BLaER1 (cell line): ENCODE measurements around the gene SLC2A9.

Experiments used
- H3K27ac ChIP-seq: shearing (Covaris generic); formaldehyde crosslinking; 2 replicates; pipeline ENCODE4 v1.8.1; 2022
- H3K27me3 ChIP-seq: shearing (Covaris generic); formaldehyde crosslinking; 2 replicates; pipeline ENCODE4 v1.8.1; 2022
- H3K36me3 ChIP-seq: shearing (Covaris generic); formaldehyde crosslinking; 2 replicates; pipeline ENCODE4 v1.8.1; 2022
- H3K4me1 ChIP-seq: shearing (Covaris generic); formaldehyde crosslinking; 2 replicates; pipeline ENCODE4 v1.8.1; 2022
- H3K4me2 ChIP-seq: shearing (Covaris generic); formaldehyde crosslinking; 2 replicates; pipeline ENCODE4 v1.8.1; 2022
- H3K4me3 ChIP-seq: shearing (Covaris generic); formaldehyde crosslinking; 2 replicates; pipeline ENCODE4 v1.8.1; 2022
- H3K9ac ChIP-seq: shearing (Covaris generic); formaldehyde crosslinking; 2 replicates; pipeline ENCODE4 v1.8.1; 2022
- H3K9me3 ChIP-seq: shearing (Covaris generic); formaldehyde crosslinking; 2 replicates; pipeline ENCODE4 v1.8.1; 2022
- H4K20me1 ChIP-seq: shearing (Covaris generic); formaldehyde crosslinking; 2 replicates; pipeline ENCODE4 v1.8.1; 2022
- Cebpa-rat ChIP-seq: shearing (Covaris generic); IDR thresholded peaks from 2 replicates; pipeline ENCODE4 v1.8.1; 2022

The SLC2A9 gene

DNA sequence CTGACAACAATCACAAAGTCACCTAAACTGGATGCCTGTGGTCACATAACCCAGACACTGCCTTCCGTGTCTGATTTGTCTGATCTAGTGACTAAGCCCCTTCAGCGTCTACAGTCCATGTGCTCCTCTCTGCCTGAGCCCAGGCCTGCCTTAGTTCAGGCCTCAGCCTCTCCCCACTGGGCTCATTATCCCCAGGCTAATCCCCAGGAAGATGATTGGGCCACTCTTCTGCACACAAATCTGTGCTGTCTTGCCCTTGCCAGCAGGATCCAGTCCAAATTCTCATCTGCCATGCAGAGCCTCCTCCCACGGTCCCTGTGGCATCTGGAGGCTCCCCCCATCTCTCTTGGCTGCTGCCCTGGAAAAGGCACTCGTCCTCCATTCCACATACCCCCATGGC is 96.5 kb downstream of the SLC2A9 start:
- no peak overlapping the region for H3K4me2 ChIP-seq
- no peak for TF ChIP-seq Cebpa-rat
- no peaks in the 10 kb centered on the region for H3K36me3 ChIP-seq
- no peaks in the 10 kb centered on the region for H3K4me1 ChIP-seq
- H3K9me3 ChIP-seq, result no peaks in the 10 kb centered on the region
- H3K27me3 ChIP-seq, result no peaks in the 10 kb centered on the region
- H4K20me1 ChIP-seq, result no peaks in the 10 kb centered on the region
- H3K27ac ChIP-seq, result no peak overlapping the region
- H3K4me3 ChIP-seq, result no peak overlapping the region
- H3K9ac ChIP-seq, result no peak overlapping the region

GRCh38 chr4:9923195-9923812 is 98.0 kb downstream of the SLC2A9 start:
- Histone ChIP-seq H3K4me2 (no peak overlapping the region), H3K9me3 (no peaks in the 10 kb centered on the region), H3K36me3 (no peaks in the 10 kb centered on the region), H3K9ac (no peak overlapping the region), H4K20me1 (no peaks in the 10 kb centered on the region), H3K4me3 (no peak overlapping the region), H3K4me1 (no peaks in the 10 kb centered on the region), H3K27ac (no peak overlapping the region), H3K27me3 (no peaks in the 10 kb centered on the region)
- no peak for TF ChIP-seq Cebpa-rat

DNA sequence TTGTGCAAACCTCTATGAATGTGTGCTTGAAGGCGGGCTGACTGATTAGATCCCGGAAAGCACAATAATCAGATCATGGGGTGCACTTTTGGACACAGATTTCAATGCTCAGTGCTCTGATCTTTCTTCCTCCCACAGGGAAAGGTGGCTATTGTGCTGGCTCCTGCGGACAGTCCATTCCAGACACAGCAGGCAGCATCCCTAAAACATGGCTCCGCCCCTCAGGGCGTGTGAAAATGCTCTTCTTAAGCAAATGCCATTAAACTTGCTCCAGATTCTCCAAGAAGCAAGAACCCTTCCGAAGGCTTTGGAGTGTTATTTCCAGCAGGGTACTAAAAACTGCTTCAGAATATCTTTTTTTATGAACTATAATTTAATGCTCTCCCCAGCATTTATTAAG is 100.0 kb downstream of the SLC2A9 start:
- Histone ChIP-seq H3K9me3 (no peaks in the 10 kb centered on the region), H3K27me3 (no peaks in the 10 kb centered on the region), H3K36me3 (no peaks in the 10 kb centered on the region), H3K4me1 (peaks cover 9% of the 10 kb centered on the region), H4K20me1 (no peaks in the 10 kb centered on the region), H3K9ac (no peak overlapping the region), H3K4me2 (no peak overlapping the region), H3K27ac (no peak overlapping the region), H3K4me3 (no peak overlapping the region)
- TF ChIP-seq Cebpa-rat, result no peak

DNA sequence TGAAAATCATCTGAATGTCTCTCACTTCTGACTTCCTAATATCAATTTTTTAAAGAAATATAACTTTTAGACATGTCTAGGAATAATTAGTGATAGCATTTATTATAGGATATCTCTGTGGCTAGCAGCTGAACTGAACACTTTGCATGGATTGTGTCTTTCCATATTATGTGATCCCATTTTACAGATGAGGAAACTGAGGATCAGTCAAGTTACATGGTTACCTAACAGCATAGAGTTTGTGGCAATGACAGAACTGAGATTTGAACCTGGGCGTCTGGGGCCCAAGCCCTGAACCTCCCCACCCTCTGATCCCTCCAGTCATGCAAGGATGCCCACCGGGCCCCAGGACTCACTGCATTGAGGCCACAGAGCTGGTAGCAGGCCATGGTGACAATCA is 101.3 kb downstream of the SLC2A9 start:
- H3K9ac ChIP-seq, result no peak overlapping the region
- no peak overlapping the region for H3K4me3 ChIP-seq
- no peaks in the 10 kb centered on the region for H4K20me1 ChIP-seq
- no peaks in the 10 kb centered on the region for H3K36me3 ChIP-seq
- H3K4me1 ChIP-seq, result peaks cover 9% of the 10 kb centered on the region
- no peak for TF ChIP-seq Cebpa-rat
- no peak overlapping the region for H3K4me2 ChIP-seq
- H3K9me3 ChIP-seq, result no peaks in the 10 kb centered on the region
- H3K27me3 ChIP-seq, result no peaks in the 10 kb centered on the region
- H3K27ac ChIP-seq, result no peak overlapping the region

- Histone ChIP-seq H3K27ac (no peak overlapping the region), H3K9ac (no peak overlapping the region), H3K27me3 (no peaks in the 10 kb centered on the region), H3K4me3 (no peak overlapping the region), H3K4me1 (peaks cover 9% of the 10 kb centered on the region), H3K9me3 (no peaks in the 10 kb centered on the region), H3K4me2 (no peak overlapping the region), H3K36me3 (no peaks in the 10 kb centered on the region), H4K20me1 (no peaks in the 10 kb centered on the region)
- TF ChIP-seq Cebpa-rat, result no peak
Measured at GRCh38 chr4:9919047-9919446, 102.2 kb downstream of the SLC2A9 start.

DNA sequence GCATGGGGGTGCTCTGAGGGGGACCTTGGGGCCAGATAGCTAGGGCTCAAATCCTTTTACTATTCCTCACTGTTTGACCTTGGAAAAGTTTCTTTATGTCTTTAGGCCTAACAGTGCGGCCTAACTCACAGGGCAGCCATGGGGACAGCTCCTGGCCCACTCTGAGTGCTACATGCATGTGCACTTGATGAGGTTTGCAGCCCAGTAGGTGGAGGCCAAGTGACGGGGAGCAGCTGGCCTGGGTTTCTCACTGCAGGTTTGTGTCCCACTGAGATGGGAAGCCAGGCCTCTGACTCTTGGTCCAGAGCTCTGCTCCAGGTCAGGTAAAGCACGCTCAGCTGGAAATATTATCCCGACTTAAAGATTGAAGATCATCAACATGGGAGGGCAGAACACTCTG is 102.8 kb downstream of the SLC2A9 start:
- Histone ChIP-seq H3K36me3 (no peaks in the 10 kb centered on the region), H3K4me3 (no peak overlapping the region), H3K27ac (no peak overlapping the region), H4K20me1 (no peaks in the 10 kb centered on the region), H3K4me2 (no peak overlapping the region), H3K9ac (no peak overlapping the region), H3K27me3 (no peaks in the 10 kb centered on the region), H3K4me1 (peaks cover 9% of the 10 kb centered on the region), H3K9me3 (no peaks in the 10 kb centered on the region)
- no peak for TF ChIP-seq Cebpa-rat

- Histone ChIP-seq H4K20me1 (no peaks in the 10 kb centered on the region), H3K9me3 (no peaks in the 10 kb centered on the region), H3K36me3 (no peaks in the 10 kb centered on the region), H3K4me2 (no peak overlapping the region), H3K4me1 (peaks cover 9% of the 10 kb centered on the region), H3K9ac (no peak overlapping the region), H3K4me3 (no peak overlapping the region), H3K27ac (no peak overlapping the region), H3K27me3 (no peaks in the 10 kb centered on the region)
- no peak for TF ChIP-seq Cebpa-rat
Measured at GRCh38 chr4:9916937-9917336, 104.4 kb downstream of the SLC2A9 start.

GRCh38 chr4:9916346-9916745 is 105.0 kb downstream of the SLC2A9 start:
- no peaks in the 10 kb centered on the region for H3K27me3 ChIP-seq
- no peak overlapping the region for H3K9ac ChIP-seq
- H3K9me3 ChIP-seq, result no peaks in the 10 kb centered on the region
- no peak overlapping the region for H3K4me2 ChIP-seq
- peaks cover 9% of the 10 kb centered on the region for H3K4me1 ChIP-seq
- H4K20me1 ChIP-seq, result no peaks in the 10 kb centered on the region
- H3K4me3 ChIP-seq, result no peak overlapping the region
- no peak overlapping the region for H3K27ac ChIP-seq
- no peaks in the 10 kb centered on the region for H3K36me3 ChIP-seq
- no peak for TF ChIP-seq Cebpa-rat

DNA sequence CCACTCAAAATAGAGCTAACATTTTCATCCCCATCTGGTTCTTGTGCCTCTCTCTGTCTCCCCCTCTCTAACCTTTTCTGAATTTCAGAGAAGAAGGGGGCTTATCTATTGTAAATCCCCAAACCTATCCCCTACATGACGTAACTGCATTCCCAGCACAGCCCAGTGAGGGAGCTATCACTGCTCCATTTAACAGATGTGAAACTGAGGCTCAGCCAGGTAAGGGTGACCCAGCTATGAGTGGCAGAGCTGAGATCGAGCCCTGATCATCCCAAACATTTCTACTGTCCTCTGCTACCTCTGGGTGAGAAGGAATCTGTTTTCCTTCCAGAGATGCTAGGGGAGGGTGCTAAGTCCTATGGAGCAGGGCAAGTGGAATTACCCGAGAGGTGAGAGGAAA is 107.5 kb downstream of the SLC2A9 start:
- peaks cover 9% of the 10 kb centered on the region for H3K4me1 ChIP-seq
- H3K9ac ChIP-seq, result no peak overlapping the region
- no peak overlapping the region for H3K4me3 ChIP-seq
- H4K20me1 ChIP-seq, result no peaks in the 10 kb centered on the region
- H3K27ac ChIP-seq, result no peak overlapping the region
- peaks cover 5% of the 10 kb centered on the region; the same call in 1 of the 2 replicates for H3K9me3 ChIP-seq
- H3K36me3 ChIP-seq, result no peaks in the 10 kb centered on the region
- no peak for TF ChIP-seq Cebpa-rat
- H3K27me3 ChIP-seq, result no peaks in the 10 kb centered on the region
- H3K4me2 ChIP-seq, result no peak overlapping the region

DNA sequence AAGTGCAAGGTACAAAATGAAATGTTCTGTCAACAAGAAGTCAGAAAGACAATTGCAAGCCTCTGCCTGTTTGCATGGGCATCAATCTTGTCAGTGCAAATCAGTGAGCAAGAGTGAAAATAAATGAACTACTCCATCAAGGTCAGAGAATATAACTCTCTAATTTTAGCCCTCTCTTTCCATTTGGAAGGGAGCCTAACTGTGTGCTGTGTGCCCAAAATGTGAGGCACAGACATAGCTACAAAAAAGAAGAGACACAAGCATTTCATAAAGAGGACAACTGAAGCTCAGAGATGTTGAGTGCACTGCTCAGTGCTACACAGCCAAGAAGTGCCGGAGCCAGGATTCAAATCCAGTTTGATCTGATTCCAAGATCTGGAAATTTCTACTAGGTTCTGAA is 114.3 kb downstream of the SLC2A9 start:
- no peak for TF ChIP-seq Cebpa-rat
- Histone ChIP-seq H3K4me3 (no peak overlapping the region), H3K4me1 (no peaks in the 10 kb centered on the region), H3K9ac (no peak overlapping the region), H3K9me3 (peaks cover 7% of the 10 kb centered on the region; the same call in 1 of the 2 replicates), H3K27me3 (no peaks in the 10 kb centered on the region), H3K36me3 (no peaks in the 10 kb centered on the region), H3K27ac (no peak overlapping the region), H3K4me2 (no peak overlapping the region), H4K20me1 (no peaks in the 10 kb centered on the region)
